GM19395 (cell line): Measurements from ENCODE around the gene TCEA2.
"Not testable (repeated sequence)": the region's sequence is repeated elsewhere in the genome, so short reads cannot be mapped to it uniquely, and the experiment has no call there.

Source experiments
- ATAC-seq: cut with Tn5 transposase; IDR thresholded peaks from one replicate; pipeline ENCODE4 v1.9.1; 2021; ENCODE audit warnings: mild to moderate bottlenecking, moderate library complexity; ENCODE audit not compliant: unreplicated experiment

The TCEA2 gene

DNA sequence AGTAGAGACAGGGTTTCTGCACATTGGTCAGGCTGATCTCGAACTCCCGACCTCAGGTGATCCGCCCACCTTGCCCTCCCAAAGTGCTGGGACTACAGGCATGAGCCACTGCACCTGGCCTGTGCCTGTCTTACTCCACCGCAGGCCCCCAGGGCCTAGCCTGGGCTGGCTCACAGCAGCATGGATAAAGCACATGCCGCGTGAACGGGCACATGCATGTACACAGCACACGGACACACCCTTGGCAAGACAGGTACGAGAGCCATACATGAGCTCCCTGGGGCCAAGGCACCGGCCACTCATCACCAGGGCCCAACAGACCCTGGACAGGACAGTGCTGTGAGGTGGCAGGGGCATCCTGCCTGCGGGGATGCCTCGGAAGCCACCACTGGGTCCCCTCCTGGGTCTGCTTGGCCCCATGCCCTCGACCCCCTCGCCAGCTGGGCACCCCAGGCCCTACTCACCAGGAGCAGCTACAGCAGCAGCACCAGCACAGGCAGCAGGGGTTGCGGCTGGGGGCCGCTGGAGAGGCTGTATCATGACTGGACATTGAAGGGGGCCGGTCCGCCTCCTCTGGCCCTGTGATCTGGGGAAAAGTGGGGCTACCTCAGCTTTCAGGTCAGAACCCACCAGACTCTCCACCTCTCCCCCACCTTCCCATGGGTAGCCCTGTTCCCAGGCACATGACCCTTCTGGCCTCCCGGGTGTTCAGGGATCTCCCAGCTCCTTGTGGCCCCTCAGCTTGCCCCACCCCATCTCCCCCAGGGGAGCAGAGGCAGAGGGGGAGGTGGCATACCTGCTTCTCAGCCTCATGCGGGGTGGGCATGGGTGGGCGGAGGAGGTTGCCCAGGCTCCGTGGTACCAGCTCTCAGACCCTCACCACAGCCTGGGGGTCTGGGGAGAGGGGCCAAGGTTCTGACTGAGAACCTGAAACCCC is 13.3 kb downstream of the TCEA2 start:
- no peak for ATAC-seq

DNA sequence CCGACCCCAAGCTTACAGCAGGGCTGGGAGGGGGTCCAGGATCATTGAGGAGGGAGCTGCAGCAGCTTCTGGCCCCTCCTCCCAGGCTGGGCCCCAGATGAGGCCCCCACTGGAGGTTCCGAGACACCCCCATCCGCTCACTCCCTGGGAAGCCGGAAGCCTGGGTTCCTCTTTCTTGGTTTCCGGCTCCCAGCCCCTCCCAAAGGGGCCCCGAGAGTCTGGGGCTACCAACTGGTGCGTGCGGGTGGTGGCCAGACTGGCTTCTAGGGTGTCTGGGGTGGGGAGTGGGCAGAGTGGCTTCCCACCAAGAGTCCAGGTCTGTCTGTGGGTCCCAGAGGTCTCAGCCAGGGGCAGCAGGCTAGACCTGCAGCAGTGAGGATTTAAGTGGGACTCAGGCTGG is 14.1 kb downstream of the TCEA2 start:
- no peak for ATAC-seq

- no peak for ATAC-seq
These were observed 14.5 kb downstream of the TCEA2 start for GRCh38 chr20:64077541-64077875.

DNA sequence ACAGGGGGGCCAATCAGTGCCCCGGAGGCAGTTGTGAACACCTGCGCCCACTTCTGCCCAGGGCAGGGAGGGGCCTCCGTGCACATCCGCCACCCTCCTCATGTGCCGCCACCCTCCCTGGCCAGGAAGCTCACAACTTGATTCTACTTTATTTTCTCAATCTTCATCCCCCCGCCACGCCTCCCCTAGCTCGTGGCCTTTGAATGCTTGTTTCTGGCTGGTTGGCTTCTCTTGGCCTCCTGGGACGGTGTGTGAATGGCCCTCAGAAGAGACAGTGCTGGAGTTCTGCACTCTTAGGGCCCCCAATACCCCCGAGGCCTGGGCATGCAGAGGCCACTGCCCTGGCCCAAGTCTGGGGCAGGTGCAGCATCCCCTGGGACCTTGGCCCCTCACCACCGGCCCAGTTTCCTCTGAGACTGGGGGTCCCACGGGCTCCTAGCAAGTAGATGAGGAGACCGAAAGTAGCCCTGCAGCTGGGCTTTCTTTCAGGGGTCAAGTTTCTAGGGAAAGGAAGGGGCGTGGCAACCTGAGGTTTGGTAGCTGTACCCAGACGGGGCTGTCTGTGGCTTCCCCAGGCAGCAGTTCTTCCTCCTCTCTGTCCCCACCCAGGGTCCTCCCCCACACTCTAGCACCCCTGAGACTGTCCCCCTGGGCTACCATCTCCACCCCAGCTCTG is 15.0 kb downstream of the TCEA2 start:
- ATAC-seq = no peak

- no peak for ATAC-seq
These were observed 15.9 kb downstream of the TCEA2 start for GRCh38 chr20:64078934-64079272.

DNA sequence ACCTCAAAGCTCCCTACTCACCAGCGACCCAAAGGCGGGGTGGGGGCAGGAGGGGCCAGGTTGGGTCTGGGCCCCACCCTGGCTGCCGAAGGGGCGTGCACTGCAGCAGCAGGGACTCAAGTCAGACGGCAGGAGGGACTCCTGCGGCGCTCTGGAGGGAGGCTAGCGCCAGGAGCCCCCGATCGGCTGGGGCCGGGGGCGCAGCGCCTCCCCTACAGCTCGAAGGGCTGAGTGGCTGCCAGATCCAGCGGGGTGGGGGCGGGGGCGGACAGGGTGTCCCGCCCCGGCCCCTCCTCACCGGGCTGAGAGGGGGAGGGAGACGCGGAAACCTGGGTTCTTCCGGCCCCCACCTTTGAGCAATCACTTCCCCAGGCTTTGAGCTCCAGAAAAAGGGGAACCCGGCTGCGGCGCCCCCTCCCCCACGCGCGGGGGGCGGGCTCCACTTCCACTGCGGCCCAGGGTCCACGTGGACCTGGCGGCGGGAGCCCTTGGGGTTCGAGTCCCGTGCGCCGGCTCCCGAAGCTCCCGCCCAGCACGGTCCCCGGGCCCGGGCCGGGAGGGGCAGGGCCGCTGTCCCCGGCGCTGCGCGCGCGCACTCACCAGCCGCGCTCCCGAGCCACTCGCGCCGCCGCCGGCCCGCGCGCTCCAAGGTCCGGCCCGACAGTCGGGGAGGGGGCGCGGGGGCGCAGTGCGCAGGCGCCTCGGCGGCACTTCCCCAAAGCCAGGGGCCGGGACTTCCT is 16.4 kb downstream of the TCEA2 start, which contains the start of gene RGS19:
Gene RGS19 (minus strand): TSS at position 246 of the 740 bp plus-strand sequence. CDS start 2,632 bp downstream, outside the sequence.
- no peak for ATAC-seq

DNA sequence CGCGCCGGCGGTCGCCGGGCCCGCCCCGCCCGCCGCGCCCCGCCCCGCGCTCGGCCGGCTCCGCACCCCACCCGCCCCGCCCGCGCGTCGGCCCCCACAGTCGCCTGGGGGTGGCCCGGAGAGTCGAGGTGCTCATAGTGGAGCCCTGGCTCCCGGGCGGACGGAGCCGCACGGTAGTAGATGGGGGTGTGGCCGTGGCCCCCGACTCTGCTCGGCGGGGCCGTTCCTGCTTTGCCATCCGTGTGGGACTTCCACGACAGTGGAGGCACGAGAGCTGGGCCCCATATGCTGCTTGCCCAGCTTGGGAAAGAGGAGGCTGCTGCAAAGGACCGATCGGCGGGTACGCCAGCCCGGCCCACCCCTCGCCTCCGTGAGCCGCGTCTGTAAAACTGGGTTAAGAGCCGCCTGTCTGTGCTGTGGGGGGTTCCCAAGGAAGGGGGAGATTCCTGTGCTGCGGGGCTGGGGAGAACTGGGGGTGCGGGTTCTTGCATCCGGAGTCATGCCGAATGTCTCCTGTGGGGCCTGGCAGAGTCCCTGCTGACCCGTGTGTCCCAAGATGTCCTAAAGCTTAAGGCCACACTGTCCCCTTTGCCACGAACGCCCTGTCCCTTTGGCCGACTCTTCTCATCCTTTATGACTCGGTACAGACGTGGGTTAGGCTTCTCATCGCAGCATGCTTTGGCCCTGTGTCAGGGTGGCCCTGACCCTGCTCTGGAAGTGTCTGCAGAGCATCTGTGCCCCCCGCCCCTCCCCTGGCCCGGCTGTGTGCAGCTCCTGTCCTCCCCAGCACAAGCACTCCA is 17.2 kb downstream of the TCEA2 start, which contains the start of gene OPRL1:
Gene OPRL1 (plus strand): TSS at position 70 of the 800 bp plus-strand sequence. CDS start 12,639 bp downstream, outside the sequence.
- no peak for ATAC-seq

- no peak for ATAC-seq
These were observed 18.0 kb downstream of the TCEA2 start for GRCh38 chr20:64080813-64081623.

DNA sequence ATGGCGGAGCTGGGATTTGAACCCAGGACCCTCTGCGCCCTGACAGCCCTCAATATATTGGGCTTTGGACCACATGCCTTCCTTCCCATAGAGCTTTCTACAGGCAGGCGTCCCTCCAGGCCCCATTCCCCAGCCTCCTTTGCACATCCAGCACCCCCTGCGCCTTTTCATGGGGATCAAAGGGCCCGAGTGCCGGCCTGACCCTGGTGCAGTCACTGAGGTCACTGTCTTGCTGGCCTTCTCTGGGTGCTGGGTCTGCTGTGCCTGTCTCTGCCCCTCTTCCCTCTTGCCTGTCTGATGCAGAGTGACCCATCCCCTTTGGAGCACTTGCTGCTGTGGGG is 18.6 kb downstream of the TCEA2 start:
- ATAC-seq = no peak

- ATAC-seq = no peak
These were observed 19.2 kb downstream of the TCEA2 start for GRCh38 chr20:64082126-64082731.

DNA sequence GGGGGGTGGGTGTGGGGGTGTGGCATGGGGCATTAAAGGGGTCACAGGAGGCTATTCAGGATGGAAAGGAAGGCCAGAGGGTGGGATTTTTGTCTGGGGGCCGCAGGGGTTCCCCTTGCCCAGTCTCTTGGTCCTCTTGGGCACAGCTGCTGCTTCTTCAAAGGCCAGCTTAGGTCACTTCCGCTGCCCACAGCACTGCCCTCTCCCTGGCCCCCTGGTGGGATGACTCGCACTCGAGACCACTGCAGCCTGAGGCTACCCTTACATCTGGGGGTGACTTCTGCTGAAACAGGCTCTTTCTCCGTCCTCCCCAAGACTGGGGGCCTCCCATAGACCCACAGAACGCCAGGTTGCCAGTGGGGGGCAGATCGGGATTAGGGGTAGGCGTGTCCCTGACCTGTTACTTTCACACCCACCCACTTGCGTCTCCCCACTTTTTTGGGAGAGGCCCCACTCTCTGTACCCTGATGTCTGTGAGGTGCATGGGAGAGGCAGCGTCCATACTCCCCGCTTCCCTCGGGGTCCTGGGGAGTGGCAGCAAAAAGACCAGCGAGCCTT is 19.9 kb downstream of the TCEA2 start:
- ATAC-seq = no peak

DNA sequence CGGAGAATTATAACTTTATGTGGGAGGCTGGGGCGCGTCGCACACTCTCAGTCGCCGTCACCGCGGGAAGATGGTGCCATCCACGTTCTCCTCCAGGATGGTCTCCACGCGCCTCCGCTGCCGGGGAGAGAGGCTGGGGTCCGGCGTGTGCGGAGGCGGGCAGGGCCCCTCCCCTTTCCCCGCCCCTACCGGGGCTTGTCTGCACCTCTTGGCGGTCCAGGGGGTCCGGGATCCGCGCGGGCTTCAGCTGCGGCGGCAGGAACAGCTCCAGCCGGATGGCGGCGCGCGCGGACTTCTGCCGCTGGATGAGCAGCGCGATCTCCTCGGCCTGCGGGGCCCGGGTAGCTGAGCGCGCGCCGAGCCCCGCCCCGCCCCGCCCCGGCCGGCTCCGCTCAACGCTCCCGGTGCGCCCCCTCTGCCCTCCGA is 20.4 kb downstream of the TCEA2 start:
- ATAC-seq = no peak

DNA sequence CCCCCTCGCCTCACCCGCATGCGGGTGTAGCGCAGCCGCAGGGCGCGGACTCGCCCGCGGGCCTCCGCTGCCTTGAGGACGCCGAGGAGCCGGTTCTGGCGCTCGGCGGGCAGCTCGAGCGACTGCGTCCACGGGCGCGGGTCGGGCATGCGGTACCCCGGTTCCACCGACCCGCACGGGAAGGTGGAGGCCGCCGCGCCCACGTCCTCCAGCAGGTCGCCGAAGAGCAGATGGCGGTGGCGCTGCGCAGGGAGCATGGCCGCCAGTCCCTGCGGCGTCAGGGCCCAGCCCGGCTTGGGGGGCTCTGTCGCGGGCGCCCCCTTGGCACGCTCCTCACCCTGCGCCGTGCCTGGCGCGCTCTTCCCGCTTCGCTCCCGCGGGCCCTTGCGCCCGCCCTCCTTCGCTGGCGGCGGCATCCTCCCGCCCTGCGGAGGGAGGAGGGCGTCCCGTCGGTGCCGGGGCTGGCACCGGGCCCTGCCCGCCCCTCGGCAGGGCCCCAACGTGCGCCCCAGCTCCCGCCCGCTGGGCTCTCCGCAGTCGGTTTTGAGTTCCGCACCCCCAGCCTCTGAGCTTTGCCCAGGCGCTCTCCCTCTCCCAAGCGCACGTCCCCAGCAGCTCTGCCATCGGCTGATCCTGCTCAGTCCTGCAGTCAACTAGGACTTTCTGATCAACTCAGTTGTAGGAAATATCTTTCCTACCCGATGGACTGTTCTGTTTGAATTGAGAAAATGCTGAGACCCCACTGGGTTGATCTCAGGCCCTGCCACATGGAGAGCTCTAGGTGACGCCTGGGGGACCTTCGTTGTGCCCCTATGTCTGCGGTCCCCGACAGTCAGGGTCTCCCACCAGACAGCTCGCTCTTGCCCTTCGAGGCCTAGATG is 21.0 kb downstream of the TCEA2 start, which contains the start of gene LKAAEAR1:
Gene LKAAEAR1 (minus strand): TSS at position 595 of the 881 bp plus-strand sequence. CDS start 179 bp downstream, at position 416.
- ATAC-seq = no peak

DNA sequence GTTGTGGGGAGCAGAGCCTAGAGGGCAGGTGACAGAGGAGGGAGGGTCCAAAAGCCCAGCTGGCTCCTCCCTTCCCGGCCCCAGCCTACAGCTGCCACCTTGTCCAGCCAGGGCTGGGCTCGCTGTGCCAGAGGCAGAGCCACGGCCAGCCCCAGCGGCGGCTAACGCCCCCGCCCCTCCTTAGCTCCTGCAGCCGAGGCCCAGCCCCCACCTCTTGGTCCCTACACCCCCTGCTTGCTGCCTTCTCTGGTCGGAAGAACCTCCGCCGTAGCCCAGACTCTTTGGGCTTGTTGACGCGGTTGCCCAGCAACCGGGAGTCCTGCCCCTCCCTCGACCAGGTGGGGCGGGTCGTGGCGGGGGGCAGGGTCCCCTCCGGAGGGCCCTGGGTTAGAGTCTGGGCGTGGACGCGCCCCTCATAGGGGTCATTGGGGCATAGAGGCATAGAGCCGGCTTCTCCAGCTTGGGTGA is 21.7 kb downstream of the TCEA2 start:
- ATAC-seq = no peak

- no peak for ATAC-seq
These were observed 23.8 kb downstream of the TCEA2 start for GRCh38 chr20:64086801-64087200.

DNA sequence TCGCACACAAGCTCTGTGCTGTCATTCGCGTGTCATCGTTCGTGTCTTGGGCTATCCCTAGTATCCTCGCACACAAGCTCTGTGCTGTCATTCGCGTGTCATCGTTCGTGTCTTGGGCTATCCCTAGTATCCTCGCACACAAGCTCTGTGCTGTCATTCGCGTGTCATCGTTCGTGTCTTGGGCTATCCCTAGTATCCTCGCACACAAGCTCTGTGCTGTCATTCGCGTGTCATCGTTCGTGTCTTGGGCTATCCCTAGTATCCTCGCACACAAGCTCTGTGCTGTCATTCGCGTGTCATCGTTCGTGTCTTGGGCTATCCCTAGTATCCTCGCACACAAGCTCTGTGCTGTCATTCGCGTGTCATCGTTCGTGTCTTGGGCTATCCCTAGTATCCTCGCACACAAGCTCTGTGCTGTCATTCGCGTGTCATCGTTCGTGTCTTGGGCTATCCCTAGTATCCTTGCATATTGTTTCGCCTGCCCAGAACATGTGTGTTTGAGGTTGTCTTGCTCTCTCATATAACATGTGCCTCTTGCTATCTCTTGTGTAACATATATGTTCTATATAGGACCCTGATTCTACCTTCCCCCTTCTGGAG is 24.3 kb downstream of the TCEA2 start:
- not testable (repeated sequence) for ATAC-seq

GRCh38 chr20:64088586-64088985 is 25.6 kb downstream of the TCEA2 start:
- not testable (repeated sequence) for ATAC-seq
